GM10266 (cell line): Measurements from ENCODE around the gene ADD2.
"Not testable (repeated sequence)": the region's sequence is repeated elsewhere in the genome, so short reads cannot be mapped to it uniquely, and the experiment has no call there.

Experiments
- DNase-seq: peaks from one replicate; pipeline ENCODE4 v3.0.0; 2012; ENCODE audit errors: extremely low spot score
- CTCF ChIP-seq: IDR thresholded peaks from 2 replicates; pipeline ENCODE4 v1.5.1; 2012; ENCODE audit warnings: mild to moderate bottlenecking, low read depth; ENCODE audit not compliant: control insufficient read depth, insufficient read depth; ENCODE audit errors: missing control alignments

Gene ADD2

GRCh38 chr2:70806620-70807019 is 38.6 kb upstream of the ADD2 start:
- TF ChIP-seq CTCF: no peak
- no peak for DNase-seq

GRCh38 chr2:70806013-70806412 is 38.0 kb upstream of the ADD2 start:
- DNase-seq: no peak
- TF ChIP-seq CTCF: no peak

GRCh38 chr2:70801607-70802263 is 33.7 kb upstream of the ADD2 start:
- DNase-seq: no peak
- TF ChIP-seq CTCF: no peak

GRCh38 chr2:70799706-70800105 is 31.7 kb upstream of the ADD2 start:
- no peak for DNase-seq
- no peak for TF ChIP-seq CTCF

- DNase-seq: not testable (repeated sequence)
Measured at GRCh38 chr2:70797996-70798395, 30.0 kb upstream of the ADD2 start.

GRCh38 chr2:70797506-70797905 is 29.5 kb upstream of the ADD2 start:
- DNase-seq: no peak
- TF ChIP-seq CTCF: no peak

GRCh38 chr2:70796262-70796661 is 28.3 kb upstream of the ADD2 start:
- no peak for TF ChIP-seq CTCF
- no peak for DNase-seq
